M059J (cell line): ENCODE data around the gene PDGFB. TPM values are rescaled to one million over a fixed set of nuclear protein-coding genes. Genes with fewer than 3 reads are reported as not detected.

Experiments used
- DNase-seq: peaks from one replicate; pipeline ENCODE4 v3.0.0-alpha.2; 2012; ENCODE audit warnings: low read depth
- total RNA-seq: library from RNA; depleted of rRNA; stranded (reverse); fragments of >200 nt; shearing (Covaris generic); gene quantifications from 2 replicates; pipeline ENCODE4 v1.2.3, GENCODE V29; 2014

PDGFB gene
- total RNA-seq, 1 experiment from 2014 or later, result 7.2 TPM

GRCh38 chr22:39207141-39208012 is 37.4 kb downstream of the PDGFB start:
- peak; percentile 37 for DNase-seq

- DNase-seq, result no peak
Observed at GRCh38 chr22:39206491-39206890, 38.3 kb downstream of the PDGFB start.

DNA sequence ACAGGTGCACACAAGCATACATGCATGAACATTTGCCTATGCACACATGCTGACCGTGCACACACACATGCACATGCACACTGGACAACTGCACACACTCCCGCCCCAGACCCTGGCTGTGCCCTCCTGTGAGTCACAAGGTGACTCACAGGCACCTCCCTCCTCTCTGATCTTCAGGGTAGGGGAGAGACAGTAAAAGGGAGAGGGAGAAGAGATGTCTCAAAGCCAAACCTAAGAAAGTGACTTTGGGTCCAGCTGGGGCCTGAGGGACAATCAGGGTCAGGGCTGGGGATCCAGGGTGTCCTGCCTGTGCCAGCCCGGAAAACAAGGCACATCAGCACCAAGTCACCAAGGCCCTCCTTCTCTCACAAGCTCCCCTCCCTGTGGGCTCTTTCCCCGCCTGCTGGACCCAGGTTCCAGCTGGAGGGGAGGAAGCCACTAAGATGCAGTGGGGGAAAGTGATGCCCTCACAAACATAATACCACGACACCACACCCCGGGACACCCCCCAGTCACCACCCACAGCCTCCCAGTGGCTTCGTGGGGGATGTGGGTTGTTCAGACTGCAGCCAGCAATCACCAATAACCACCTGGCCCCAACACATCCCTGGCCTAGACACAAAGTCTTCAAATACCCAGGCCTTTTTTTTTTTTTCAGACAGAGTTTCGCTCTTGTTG is 39.3 kb downstream of the PDGFB start:
- DNase-seq, result peak; percentile 86

DNA sequence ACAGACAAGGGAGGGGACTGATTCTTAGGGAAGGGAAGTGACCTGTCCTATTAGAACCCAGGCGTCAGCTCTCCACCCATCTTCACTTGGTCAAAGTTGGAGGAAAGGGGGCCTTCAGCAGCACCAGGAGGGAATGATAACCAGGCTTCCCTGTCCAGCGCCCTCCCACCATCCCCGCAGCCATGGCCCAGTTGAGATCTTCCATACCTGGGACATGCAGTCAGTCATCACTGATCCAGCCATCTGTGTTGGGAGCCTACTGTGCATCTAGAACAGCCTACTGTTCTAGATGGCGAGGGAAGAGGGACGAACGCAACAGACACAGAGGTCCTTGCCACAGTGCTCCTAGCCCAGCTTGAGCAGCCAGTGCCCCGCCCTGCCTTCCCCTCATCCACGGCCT is 40.6 kb downstream of the PDGFB start:
- DNase-seq, result no peak

DNA sequence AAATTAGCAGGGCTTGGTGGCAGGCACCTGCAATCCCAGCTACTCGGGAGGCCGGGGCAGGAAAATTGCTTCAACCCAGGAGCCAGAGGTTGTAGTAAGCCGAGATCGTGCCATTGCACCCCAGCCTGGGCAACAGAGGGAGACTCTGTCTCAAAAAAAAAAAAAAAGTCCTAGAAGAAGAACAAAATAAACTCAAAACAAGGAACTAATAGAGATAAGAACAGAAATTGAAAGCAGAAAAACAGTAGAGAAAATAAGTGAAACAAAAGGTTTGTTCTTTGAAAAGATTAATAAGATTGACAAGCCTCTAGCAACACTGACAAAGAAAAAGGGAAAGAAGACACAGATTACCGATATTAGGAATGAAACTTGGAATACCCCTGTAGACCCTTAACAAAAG is 47.2 kb downstream of the PDGFB start:
- no peak for DNase-seq

DNA sequence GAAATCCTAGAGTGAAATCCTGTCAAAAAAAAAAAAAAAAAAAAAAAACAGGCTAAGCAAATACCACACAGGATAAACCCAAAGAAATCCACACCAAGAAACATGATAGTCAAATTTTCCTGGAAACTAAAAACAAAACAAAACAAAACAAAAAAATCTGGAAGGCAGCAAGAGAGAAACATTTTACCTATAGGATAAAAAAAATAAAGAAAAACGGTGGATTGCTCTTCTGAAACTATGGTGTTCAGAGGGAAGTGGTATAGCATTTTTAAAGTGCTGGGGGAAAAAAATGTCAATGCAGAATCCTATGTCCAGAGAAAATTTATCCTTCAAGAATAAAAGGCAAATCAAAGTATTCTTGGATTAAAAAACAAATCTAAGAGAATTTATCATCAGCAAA is 50.7 kb downstream of the PDGFB start:
- no peak for DNase-seq

- no peak for DNase-seq
Observed at GRCh38 chr22:39188809-39189208, 56.0 kb downstream of the PDGFB start.

GRCh38 chr22:39185601-39186012 is 59.2 kb downstream of the PDGFB start:
- no peak for DNase-seq

- no peak for DNase-seq
Observed at GRCh38 chr22:39184586-39185577, 59.9 kb downstream of the PDGFB start.

- no peak for DNase-seq
Observed at GRCh38 chr22:39183991-39184585, 60.7 kb downstream of the PDGFB start.

DNA sequence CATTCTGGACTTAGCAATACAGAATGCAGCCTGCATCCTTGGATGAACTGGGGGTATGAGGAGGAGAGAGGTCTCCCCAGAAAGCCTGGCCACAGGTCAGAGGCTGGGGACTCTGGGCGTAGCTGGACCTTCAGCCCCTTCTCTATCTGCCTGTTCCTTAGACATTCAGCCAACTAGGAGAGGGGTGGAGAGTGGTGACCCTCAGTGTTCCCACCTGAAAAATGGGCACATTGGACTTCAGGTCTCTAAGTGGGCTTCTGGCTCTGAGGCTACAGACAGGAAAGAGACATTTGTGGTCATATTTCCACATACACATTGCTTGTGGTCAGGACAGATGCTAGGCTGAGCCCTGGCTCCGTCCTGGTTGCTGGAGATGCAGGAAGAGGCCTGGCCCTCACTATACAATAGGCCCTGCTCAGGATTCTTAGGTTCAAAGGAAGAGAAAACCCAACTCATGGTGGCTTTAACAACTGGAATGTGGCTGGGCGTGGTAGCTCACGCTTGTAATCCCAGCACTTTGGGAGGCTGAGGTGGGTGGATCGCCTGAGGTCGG is 62.2 kb downstream of the PDGFB start:
- no peak for DNase-seq

- DNase-seq, result no peak
Observed at GRCh38 chr22:39181778-39182177, 63.0 kb downstream of the PDGFB start.

DNA sequence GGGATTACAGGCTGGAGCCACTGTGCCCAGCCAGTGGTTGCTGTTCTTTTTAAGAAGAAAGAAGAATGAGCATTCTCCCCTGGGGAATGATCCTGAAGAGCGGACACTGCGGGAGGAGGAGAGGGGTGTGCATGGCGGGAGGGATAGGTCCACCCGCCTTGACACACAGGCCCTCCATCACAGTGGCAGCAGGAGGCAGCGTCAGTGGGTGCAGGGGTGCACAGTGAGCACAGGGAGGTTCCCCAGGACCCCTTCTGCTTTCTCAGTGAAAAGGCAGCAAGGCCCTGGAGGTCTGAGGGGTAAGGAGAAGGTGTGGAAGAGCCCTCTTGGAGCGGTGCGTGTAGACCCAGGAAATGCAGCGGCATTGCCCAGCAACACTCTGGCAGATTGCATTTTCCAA is 63.4 kb downstream of the PDGFB start:
- no peak for DNase-seq

DNA sequence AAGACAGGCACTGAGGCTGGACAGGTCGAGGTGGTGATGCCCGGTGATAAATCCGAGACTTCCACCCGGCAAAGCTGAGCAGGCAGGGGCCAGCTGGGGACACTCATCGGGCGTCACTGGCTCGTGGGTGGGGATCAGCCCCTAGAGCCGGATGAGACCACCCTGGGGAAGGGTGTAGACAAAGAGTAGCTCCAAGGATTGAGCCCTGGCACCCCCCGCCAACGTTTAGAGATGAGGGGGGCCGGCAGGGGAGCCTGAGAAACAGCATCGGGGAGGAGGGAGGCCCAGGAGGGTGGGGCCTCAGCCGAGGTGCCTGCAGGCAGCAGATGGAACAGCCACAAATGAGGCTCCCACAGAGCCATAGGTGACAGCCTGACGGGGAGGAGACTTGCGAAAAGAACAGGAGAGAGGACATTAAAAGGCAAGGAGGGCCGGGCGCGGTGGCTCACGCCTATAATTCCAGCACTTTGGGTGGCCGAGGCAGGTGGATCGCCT is 64.9 kb downstream of the PDGFB start:
- DNase-seq, result no peak

DNA sequence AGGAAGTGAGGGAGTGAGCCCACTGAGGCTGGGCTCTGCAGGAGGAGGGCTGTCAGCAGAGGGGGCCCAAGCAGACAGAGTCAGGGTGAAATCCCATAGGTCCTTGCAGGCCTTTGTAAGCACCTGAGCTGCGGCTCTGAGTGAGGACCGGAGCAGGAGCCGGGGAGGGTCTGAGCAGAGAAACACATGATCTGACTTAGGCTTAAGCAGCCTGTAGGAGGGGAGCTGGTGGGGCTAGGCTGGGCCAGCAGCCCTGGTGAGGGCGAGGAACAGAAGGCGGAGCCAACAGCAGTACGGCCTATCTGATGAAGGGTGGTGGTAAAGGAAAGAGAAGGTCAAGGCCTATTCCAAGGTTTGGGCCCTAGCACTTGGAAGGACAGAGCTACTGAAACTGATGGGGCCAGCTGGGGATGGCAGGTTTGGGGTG is 65.4 kb downstream of the PDGFB start:
- DNase-seq, result no peak

GRCh38 chr22:39178206-39179111 is 66.3 kb downstream of the PDGFB start:
- peak; percentile 59 for DNase-seq

- DNase-seq, result no peak
Observed at GRCh38 chr22:39177791-39178190, 67.0 kb downstream of the PDGFB start.

GRCh38 chr22:39177456-39177775 is 67.4 kb downstream of the PDGFB start:
- peak; percentile 13 for DNase-seq

DNA sequence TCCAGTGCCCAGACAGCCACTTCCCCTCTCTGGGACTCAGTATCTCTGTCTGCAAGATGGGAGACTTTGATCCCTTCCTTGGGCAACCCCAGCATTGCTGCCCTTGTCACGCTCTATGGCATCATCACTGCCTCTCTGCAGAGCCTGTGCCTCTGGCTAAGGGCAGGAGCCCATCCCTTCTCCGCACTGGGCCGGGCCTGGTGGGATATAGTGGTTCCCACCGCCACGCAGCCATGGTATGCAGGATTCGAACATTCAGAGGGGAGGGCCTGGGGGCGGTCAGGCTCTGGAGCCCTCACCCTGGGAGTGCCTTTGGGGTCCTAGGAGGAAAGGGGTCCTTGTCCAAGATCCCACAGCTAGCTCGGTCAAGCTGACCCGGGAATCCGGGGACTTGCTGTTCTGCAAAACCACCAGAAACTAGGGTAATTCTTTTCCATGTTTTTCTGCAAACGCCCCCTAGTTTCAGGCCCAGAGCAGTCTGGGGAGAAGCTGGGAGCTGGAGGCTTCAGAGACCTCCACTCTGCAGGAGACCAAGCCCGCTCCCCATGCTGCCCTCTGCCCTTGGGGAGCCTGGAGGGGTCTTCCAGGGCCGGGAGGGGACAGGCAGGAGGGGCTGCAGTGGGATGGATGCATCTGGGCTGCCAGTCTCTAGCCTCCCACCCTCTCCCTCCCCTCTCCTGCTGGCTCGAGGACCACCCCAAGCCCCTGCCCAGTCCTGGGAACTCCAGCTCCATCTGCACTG is 67.9 kb downstream of the PDGFB start:
- DNase-seq, result peak; percentile 18
